GM18858 (cell line): ENCODE data around the gene TUNAR.
"Not testable (repeated sequence)": the region's sequence is repeated elsewhere in the genome, so short reads cannot be mapped to it uniquely, and the experiment has no call there.

ENCODE experiments used
- ATAC-seq: cut with Tn5 transposase; IDR thresholded peaks from one replicate; pipeline ENCODE4 v1.9.1; 2021; ENCODE audit not compliant: unreplicated experiment

TUNAR gene

GRCh38 chr14:95968048-95968447 is 91.4 kb downstream of the TUNAR start:
- ATAC-seq: not testable (repeated sequence)
